Adrenal gland (tissue), 5 donors: ENCODE results near the gene FDPS.

Experiments
- POLR2A ChIP-seq, 2 donors: fragments of 450-650 bp; IDR thresholded peaks; one replicate each; pipeline ENCODE4 v1.6.1; 2017; ENCODE audit warnings: antibody characterized with exemption in 2 of 2, mild to moderate bottlenecking in 2 of 2, moderate library complexity in 1 of 2
- TF ChIP-seq, protein P1 (sequence below), 6 experiments: fragments of 450-650 bp in 4 of 6; fragments of 200-600 bp in 2 of 6; sonication (generic) in 1 of 6; IDR thresholded peaks; 1 replicate in 5 of 6; 2 replicates in 1 of 6; pipeline versions ENCODE4 v1.5.1 to v1.8.0; 2016 to 2021; ENCODE audit warnings: antibody characterized with exemption in 6 of 6, mild to moderate bottlenecking in 2 of 6, moderate library complexity in 1 of 6
- donor health status: DM: no; HTN: no; CAD: no.

DNA sequence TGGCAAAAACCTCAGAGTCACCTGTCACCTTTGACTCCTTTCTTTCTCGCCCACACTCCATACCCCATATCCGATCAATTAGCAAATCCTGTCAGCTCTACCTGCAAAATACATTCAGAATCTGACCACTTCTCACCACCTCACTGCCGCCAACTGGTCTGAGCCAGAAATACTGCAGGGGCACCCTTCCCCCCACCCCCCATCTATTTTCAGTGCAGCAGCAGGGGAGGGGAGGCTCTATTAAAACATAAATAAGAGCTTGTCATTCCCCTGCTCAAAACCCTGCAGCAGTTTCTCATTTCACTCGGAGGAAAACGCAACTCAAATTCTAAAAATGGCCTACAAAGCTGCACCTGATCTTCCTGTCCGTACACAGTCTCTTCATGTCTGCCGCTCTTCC lies 11.3 kb upstream of the FDPS start:
- TF ChIP-seq, protein P1, sequence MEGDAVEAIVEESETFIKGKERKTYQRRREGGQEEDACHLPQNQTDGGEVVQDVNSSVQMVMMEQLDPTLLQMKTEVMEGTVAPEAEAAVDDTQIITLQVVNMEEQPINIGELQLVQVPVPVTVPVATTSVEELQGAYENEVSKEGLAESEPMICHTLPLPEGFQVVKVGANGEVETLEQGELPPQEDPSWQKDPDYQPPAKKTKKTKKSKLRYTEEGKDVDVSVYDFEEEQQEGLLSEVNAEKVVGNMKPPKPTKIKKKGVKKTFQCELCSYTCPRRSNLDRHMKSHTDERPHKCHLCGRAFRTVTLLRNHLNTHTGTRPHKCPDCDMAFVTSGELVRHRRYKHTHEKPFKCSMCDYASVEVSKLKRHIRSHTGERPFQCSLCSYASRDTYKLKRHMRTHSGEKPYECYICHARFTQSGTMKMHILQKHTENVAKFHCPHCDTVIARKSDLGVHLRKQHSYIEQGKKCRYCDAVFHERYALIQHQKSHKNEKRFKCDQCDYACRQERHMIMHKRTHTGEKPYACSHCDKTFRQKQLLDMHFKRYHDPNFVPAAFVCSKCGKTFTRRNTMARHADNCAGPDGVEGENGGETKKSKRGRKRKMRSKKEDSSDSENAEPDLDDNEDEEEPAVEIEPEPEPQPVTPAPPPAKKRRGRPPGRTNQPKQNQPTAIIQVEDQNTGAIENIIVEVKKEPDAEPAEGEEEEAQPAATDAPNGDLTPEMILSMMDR (IDR thresholded peaks at IDR 0.05), result no peak
- no peak for TF ChIP-seq POLR2A (IDR thresholded peaks at IDR 0.05)
